GM08714 (cell line): Measurements from ENCODE around the gene PHF21A.
"Not testable (repeated sequence)": the region's sequence is repeated elsewhere in the genome, so short reads cannot be mapped to it uniquely, and the experiment has no call there.

ENCODE experiments used
- H3K4me3 ChIP-seq: fragments of 200-500 bp; sonication (Bioruptor generic); 2 replicates; pipeline ENCODE4 v1.5.1; 2014; ENCODE audit warnings: mild to moderate bottlenecking, low read length, inconsistent platforms
- ZNF274 ChIP-seq: IDR thresholded peaks from 2 replicates; pipeline ENCODE4 v1.6.1; 2012; ENCODE audit warnings: mild to moderate bottlenecking, low read depth, low read length

PHF21A gene

DNA sequence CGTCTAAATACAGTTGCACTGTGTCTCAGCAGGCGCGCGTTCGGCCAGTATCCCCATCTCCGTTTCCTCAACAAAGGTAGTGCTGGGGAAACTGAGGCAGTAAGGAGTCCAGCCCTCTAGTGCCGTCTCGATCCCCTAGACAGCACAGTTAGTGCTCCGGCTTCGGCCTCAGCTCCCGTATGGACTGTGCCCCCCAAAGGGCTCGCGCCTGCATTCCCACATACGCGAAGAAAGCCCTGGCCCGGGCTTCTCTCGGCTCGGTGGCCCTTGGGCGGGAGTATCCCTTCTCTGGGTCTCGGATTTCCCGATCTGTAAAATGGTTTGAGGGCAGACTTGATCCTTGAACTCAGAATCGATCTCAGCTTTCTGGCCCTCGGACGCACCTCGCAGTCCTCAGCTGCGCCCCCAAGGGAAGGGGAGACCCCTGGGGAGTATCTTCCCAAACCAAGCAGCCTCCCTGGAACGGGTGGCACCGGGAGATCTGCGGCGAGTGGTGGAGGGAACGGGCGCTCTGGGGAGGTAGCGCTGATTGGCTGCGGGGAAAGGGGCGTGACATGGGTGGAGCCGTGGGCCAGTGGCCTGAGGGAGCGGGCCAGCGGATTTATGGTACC is 202.8 kb downstream of the PHF21A start:
- peak overlapping the region; percentile 82 for H3K4me3 ChIP-seq
- TF ChIP-seq ZNF274 = no peak

DNA sequence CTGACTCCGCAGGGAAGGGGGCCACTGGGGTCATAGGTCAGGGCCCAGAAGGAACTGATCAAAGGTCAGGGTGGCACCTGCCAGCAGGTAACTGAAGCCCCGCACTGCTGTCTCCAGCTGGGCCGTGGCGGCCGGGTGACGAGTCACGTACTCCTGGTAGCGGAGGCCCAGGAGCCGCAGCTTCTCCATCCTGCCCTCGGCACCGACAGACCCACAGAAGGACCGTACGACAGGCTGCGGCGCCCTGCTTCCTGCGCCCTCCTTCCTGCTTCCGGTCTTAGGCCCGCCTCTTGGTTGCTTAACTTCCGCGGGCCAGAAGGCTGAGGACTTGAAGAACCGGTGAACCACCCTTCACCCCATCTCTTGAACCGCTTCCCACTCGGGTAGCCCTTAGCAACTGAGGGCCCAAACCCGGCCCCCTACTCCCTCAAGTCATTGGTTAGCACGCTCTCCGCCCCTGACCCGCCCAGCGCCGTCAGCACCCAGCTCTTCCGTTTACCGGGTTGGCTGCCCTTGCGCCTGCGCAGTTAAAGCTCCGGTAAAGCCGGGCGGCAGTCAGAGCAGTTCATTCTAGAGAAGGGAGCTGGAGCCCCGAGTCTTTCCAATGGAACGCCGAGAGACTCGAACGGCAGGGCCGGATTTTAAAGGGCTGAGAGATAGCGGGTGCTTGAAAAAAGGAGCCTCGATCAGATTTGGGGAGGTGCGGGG is 203.5 kb downstream of the PHF21A start, which contains the start of gene PEX16:
Gene PEX16 (minus strand): TSS at position 255 of the 708 bp plus-strand sequence. CDS start 66 bp downstream, at position 189.
- TF ChIP-seq ZNF274 = no peak
- peak within 1 kb of the TSS; percentile 82 for H3K4me3 ChIP-seq

DNA sequence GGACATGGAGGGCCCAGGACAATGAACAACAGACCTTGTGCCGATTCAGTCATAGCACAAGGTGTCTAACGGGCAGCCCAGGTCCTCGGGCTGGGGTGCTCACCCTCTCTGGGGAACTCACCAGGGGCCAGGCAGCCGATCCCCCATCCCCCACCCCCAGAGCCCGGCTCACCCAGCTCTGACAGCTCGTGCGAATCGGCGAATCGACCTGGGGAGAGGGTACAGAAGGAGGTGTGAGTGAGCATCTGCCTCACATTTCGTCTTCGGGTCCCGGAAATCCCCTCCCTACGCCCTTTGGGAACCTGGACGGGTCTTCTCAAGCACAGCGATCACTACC is 204.0 kb downstream of the PHF21A start:
- H3K4me3 ChIP-seq = peak overlapping the region; percentile 82
- TF ChIP-seq ZNF274 = no peak

- H3K4me3 ChIP-seq = no peak overlapping the region
- TF ChIP-seq ZNF274 = no peak
Observed at GRCh38 chr11:45915446-45915845, 205.8 kb downstream of the PHF21A start.

- TF ChIP-seq ZNF274 = no peak
- no peak overlapping the region for H3K4me3 ChIP-seq
Observed at GRCh38 chr11:45913942-45914635, 207.2 kb downstream of the PHF21A start.

- H3K4me3 ChIP-seq = no peak overlapping the region
- no peak for TF ChIP-seq ZNF274
Observed at GRCh38 chr11:45913514-45913913, 207.7 kb downstream of the PHF21A start.

DNA sequence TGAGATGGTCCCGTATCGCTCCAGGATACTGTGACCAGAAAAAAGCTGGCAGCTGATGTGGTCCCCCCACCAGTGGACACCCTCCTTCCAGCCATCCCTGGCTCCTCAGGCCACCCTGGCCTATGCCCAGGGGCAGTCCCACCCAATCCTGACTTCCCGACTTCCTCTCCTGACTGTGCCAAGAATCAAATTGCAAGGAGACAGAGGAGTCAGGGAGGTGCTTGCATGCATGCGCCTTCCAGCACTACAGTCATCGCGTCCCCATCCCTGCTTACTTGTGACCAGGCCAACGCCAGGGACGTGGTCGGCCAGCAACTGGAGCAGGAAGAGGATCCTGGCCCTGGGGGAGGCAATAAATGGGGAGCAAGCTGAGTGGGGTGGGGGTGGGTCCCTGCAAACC is 210.6 kb downstream of the PHF21A start:
- no peak for TF ChIP-seq ZNF274
- H3K4me3 ChIP-seq = no peak overlapping the region

DNA sequence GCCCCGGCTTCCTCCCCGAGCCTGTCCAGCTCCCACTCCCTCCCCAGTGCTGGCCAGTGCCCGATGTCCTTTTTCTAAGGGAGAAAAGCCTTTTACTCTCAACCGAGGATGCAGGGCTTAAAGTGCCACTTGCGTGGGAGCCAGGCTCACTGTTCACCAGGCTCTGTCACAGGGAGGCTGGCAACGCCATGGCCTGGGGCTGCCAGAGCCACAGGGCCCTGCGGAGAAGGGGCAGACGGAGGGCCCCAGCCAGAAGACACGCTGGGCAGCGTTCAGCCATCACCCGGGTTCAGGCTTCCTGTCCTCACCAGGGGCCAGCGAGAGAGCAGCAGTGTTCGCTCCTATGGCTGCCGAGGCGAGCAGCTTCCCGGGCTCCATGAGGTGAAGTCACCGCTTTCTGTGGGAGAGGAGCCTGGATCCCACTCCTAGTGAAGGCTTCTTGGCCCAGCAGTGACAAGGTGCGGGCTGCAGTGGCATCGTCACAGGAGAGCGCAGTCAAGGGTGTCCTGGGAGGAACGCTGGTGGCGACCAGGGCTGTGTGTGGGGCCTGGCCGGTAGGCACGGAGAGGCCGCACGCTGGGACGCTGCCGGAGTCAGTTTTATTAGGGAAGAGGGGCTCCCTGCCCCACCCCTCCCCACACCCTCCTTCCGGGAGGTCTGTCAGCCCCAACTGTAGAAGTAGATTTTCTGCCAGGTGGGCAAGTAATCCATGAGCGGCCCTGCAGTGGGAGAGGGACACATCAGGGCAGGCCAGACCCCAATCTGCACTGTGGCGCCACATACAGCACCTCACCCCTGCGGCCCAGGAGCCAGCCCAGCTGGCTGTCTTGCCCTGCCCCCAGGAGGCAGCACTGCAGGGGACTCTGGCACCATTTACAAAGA is 211.4 kb downstream of the PHF21A start:
- no peak overlapping the region for H3K4me3 ChIP-seq
- TF ChIP-seq ZNF274 = no peak

GRCh38 chr11:45907911-45908370 is 213.3 kb downstream of the PHF21A start:
- no peak overlapping the region for H3K4me3 ChIP-seq
- no peak for TF ChIP-seq ZNF274

DNA sequence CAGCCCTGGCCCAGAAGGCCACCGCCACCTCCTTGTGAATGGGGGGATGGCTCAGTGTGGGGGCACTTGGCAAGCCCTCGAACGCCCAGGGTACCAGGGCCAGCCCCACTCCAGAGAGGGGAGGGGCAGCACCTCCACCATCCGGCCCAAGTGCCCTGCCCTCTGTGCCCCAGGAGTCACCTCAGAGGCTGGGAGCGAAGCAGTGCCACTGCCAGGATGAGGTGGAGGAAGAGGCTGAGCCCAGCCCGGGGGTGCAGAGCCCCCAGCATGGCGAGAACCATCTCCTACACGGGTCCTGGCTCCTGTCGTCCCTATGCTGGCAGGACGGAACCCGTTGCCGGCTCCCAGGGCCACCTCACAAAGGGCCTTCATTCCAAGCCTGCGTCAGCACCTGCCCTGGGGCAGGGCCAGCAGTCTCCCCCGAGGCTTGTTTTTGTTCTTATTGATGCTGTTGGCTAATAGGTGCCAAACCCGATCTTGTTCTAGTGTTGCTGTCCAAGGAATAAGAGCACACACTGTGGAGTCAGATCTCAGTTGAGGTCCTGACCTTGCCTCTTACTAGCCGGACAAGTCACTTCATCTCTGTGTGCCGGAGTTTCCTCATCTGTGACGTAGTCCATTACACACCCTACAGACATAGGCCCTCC is 214.2 kb downstream of the PHF21A start, which contains the start of gene FREY1:
Gene FREY1 (minus strand): TSS at position 307 of the 647 bp plus-strand sequence. CDS start 26 bp downstream, at position 281.
- TF ChIP-seq ZNF274 = no peak
- H3K4me3 ChIP-seq = no peak within 1 kb of the TSS

GRCh38 chr11:45906096-45906682 is 215.1 kb downstream of the PHF21A start:
- no peak overlapping the region for H3K4me3 ChIP-seq
- no peak for TF ChIP-seq ZNF274

GRCh38 chr11:45905576-45905975 is 215.7 kb downstream of the PHF21A start:
- not testable (repeated sequence) for H3K4me3 ChIP-seq

- TF ChIP-seq ZNF274 = no peak
Observed at GRCh38 chr11:45905095-45905494, 216.2 kb downstream of the PHF21A start.

More at GRCh38 chr11:45905095-45905494, 216.2 kb downstream of the PHF21A start:
- H3K4me3 ChIP-seq = no peak overlapping the region
